GM12878 (cell line): ENCODE results near the gene BTG2. TPM values are rescaled to one million over a fixed set of nuclear protein-coding genes. Genes with fewer than 3 reads are reported as not detected.
A peak's percentile ranks its signal among the peaks of the same experiment; 100 is the strongest.

Source experiments
- ATAC-seq: fragments of 200-7000 bp; cut with Tn5 transposase; 3 replicates; pipeline ENCODE4 v1.9.1; 2020; ENCODE audit warnings: mild to moderate bottlenecking, moderate library complexity
- BruUV-seq: library from RNA; stranded (reverse); fragments of 400-500 nt; replicated peaks from 2 replicates; lab custom pipeline; 2021; lab: Mats Ljungman, UMichigan
- CTCF ChIA-PET: fragments of 300-600 bp; sonication (Branson Sonifier 250); formaldehyde crosslinking; extraction: SDS; loops from one replicate; lab custom pipeline; 2021; ENCODE audit warnings: inconsistent platforms; lab: Yijun Ruan, JAX
- POLR2A ChIA-PET: fragments of 350-600 bp; formaldehyde crosslinking; extraction: SDS; loops from one replicate; lab custom pipeline; 2021; ENCODE audit warnings: inconsistent platforms; lab: Charles Lee
- RAD21 ChIA-PET: fragments of 300-600 bp; sonication (Branson Sonifier 250); formaldehyde crosslinking; loops from one replicate; lab custom pipeline; 2023; ENCODE audit warnings: antibody characterized with exemption; ENCODE audit not compliant: unreplicated experiment; lab: Charles Lee
- SMC1A ChIA-PET: fragments of 300-600 bp; sonication (Branson Sonifier 250); formaldehyde crosslinking; loops from one replicate; lab custom pipeline; 2023; ENCODE audit not compliant: unreplicated experiment, uncharacterized antibody; lab: Charles Lee
- DNase-seq: peaks from one replicate; pipeline ENCODE4 v3.0.0-alpha.2; 2011; ENCODE audit warnings: low read depth, low spot score
- FAIRE-seq: peaks from 3 replicates; lab custom pipeline; 2011; peaks lifted over from hg19 to GRCh38; lab: Jason Lieb, UNC
- H2AFZ ChIP-seq: 2 replicates; pipeline ENCODE4 v1.6.0; 2011; ENCODE audit warnings: low read depth, low read length, control low read depth; ENCODE audit not compliant: control insufficient read depth
- H3K27ac ChIP-seq: 2 replicates; pipeline ENCODE4 v1.5.1; 2011; ENCODE audit warnings: control low read depth; ENCODE audit not compliant: control insufficient read depth, insufficient read depth
- H3K27me3 ChIP-seq, 2 experiments: replicated peaks in 1 of 2; 2 replicates each; pipeline versions ENCODE4 v1.6.0 to v1.6.1; 2011; ENCODE audit warnings: low read length in 1 of 2; ENCODE audit not compliant: control insufficient read depth in 2 of 2, insufficient read depth in 2 of 2
- H3K36me3 ChIP-seq, 2 experiments: 2 replicates each; pipeline ENCODE4 v1.5.1; 2011; ENCODE audit warnings: low read length in 1 of 2; ENCODE audit not compliant: control insufficient read depth in 2 of 2, insufficient read depth in 2 of 2
- H3K4me1 ChIP-seq: 2 replicates; pipeline ENCODE4 v1.6.1; 2011; ENCODE audit warnings: mild to moderate bottlenecking, low read length, moderate library complexity, mixed read lengths; ENCODE audit not compliant: control insufficient read depth, insufficient read depth
- H3K4me2 ChIP-seq: 2 replicates; pipeline ENCODE4 v1.6.0; 2011; ENCODE audit warnings: control low read depth; ENCODE audit not compliant: control insufficient read depth, insufficient read depth
- H3K4me3 ChIP-seq: fragments of 200-600 bp; sonication (generic); 2 replicates; pipeline ENCODE4 v1.5.1; 2016
- H3K79me2 ChIP-seq: 2 replicates; pipeline ENCODE4 v1.6.0; 2011; ENCODE audit warnings: low read length; ENCODE audit not compliant: control insufficient read depth, insufficient read depth
- H3K9ac ChIP-seq: 2 replicates; pipeline ENCODE4 v1.8.0; 2011; ENCODE audit warnings: low read length, control low read depth, mixed read lengths; ENCODE audit not compliant: control insufficient read depth, insufficient read depth
- H3K9me3 ChIP-seq: replicated peaks from 3 replicates; pipeline ENCODE4 v1.5.1; 2011; ENCODE audit warnings: mild to moderate bottlenecking, low read length; ENCODE audit not compliant: control insufficient read depth, insufficient read depth
- H4K20me1 ChIP-seq: 2 replicates; pipeline ENCODE4 v1.6.0; 2011; ENCODE audit not compliant: control insufficient read depth, insufficient read depth
- ASH2L ChIP-seq: fragments of 300-600, 200-600 bp; sonication (generic); IDR thresholded peaks from 2 replicates; pipeline ENCODE4 v1.6.1; 2017; ENCODE audit warnings: low read depth, mild to moderate bottlenecking, borderline replicate concordance
- ATF7 ChIP-seq: fragments of 450-650 bp; IDR thresholded peaks from 2 replicates; pipeline ENCODE4 v1.6.1; 2016; ENCODE audit warnings: low read depth, mild to moderate bottlenecking
- CREM ChIP-seq: IDR thresholded peaks from 2 replicates; pipeline ENCODE4 v1.6.1; 2014; ENCODE audit warnings: antibody characterized with exemption, low read depth
- EZH2 ChIP-seq: IDR thresholded peaks from 2 replicates; pipeline ENCODE4 v1.6.1; 2012; ENCODE audit warnings: low read depth, mild to moderate bottlenecking, control low read depth, inconsistent platforms, low read length, borderline replicate concordance; ENCODE audit not compliant: control insufficient read depth
- MTA3 ChIP-seq: IDR thresholded peaks from 2 replicates; pipeline ENCODE4 v1.6.1; 2012; ENCODE audit warnings: low read length, inconsistent platforms, borderline replicate concordance
- NRF1 ChIP-seq: conservative IDR thresholded peaks from 2 replicates; pipeline ENCODE4 v1.6.1; 2011; ENCODE audit warnings: mild to moderate bottlenecking, low read depth, low read length, improper control_type of control experiment
- PAX5 ChIP-seq: IDR thresholded peaks from 2 replicates; pipeline ENCODE4 v1.6.1; 2011; ENCODE audit warnings: low read depth, low read length, borderline replicate concordance
- POLR2AphosphoS2 ChIP-seq: IDR thresholded peaks from 2 replicates; pipeline ENCODE4 v1.6.1; 2011; ENCODE audit warnings: low read depth, mild to moderate bottlenecking, low read length, improper control_type of control experiment, moderate library complexity
- RUNX3 ChIP-seq: IDR thresholded peaks from 2 replicates; pipeline ENCODE4 v1.6.1; 2012; ENCODE audit warnings: low read length, inconsistent platforms
- ZBTB40 ChIP-seq: fragments of 450-650 bp; IDR thresholded peaks from 2 replicates; pipeline ENCODE4 v1.6.1; 2016; ENCODE audit warnings: mild to moderate bottlenecking, moderate library complexity, borderline replicate concordance
- ZNF622 ChIP-seq: fragments of 450-650 bp; IDR thresholded peaks from 2 replicates; pipeline ENCODE4 v1.6.1; 2017; ENCODE audit warnings: mild to moderate bottlenecking, inconsistent platforms
- ZSCAN29 ChIP-seq: fragments of 450-650 bp; IDR thresholded peaks from 2 replicates; pipeline ENCODE4 v1.6.1; 2017; ENCODE audit warnings: mild to moderate bottlenecking, moderate library complexity
- WGBS: methylation state at CpG from one replicate; pipeline ENCODE4 v1.1.6; 2016; ENCODE audit warnings: low lambda C conversion rate; ENCODE audit not compliant: insufficient replicate concordance, insufficient coverage; ENCODE audit errors: missing lambda C conversion rate; 5-methylcytosine and 5-hydroxymethylcytosine counted together
- in situ Hi-C: fragments of 300-500 bp; cut with MboI; formaldehyde crosslinking; loops from 9 replicates; pipeline ENCODE4 v1.14.3; 2018; ENCODE audit warnings: mixed read lengths
- intact Hi-C: fragments of 100-400 bp; cut with micrococcal nuclease; formaldehyde crosslinking; loops from one replicate; pipeline ENCODE4 v1.14.2; 2022; ENCODE audit not compliant: unreplicated experiment
- polyA plus RNA-seq, 11 experiments: library from polyadenylated mRNA; depleted of rRNA in 4 of 11; unstranded in 6 of 11; stranded (reverse) in 5 of 11; fragments of >200 nt; fragmentation: Nextera tagmentation in 4 of 11; fragmentation: Illumina TruSeq in 1 of 11; extraction: Ambion mirVana in 4 of 11; extraction: Trizol in 1 of 11; gene quantifications; 1 replicate in 1 of 11; 2 replicates in 10 of 11; pipeline versions ENCODE4 v1.2.1 to v1.2.3, GENCODE V29; 2011 to 2016; ENCODE audit warnings: inconsistent platforms in 2 of 11, missing spikeins in 2 of 11, low read depth in 1 of 11
- total RNA-seq, 4 experiments: library from RNA; depleted of rRNA in 3 of 4; stranded (reverse); fragments of >200 nt in 3 of 4; fragmentation: Illumina TruSeq in 1 of 4; extraction: Trizol in 1 of 4; gene quantifications; 2 replicates each; pipeline versions ENCODE4 v1.2.1 to v1.2.3, GENCODE V29; 2013 to 2021
- TF ChIP-seq, protein P1 (sequence below): fragments of 450-650 bp; conservative IDR thresholded peaks from 2 replicates; pipeline ENCODE4 v1.6.1; 2017; ENCODE audit warnings: mild to moderate bottlenecking, moderate library complexity

Gene BTG2
- total and polyA plus RNA-seq, 10 of the 15 experiments (the other 5 are each of a cell fraction or from before 2014, with no cell fraction given), result 23.3 to 160 (median 98.1) TPM

DNA sequence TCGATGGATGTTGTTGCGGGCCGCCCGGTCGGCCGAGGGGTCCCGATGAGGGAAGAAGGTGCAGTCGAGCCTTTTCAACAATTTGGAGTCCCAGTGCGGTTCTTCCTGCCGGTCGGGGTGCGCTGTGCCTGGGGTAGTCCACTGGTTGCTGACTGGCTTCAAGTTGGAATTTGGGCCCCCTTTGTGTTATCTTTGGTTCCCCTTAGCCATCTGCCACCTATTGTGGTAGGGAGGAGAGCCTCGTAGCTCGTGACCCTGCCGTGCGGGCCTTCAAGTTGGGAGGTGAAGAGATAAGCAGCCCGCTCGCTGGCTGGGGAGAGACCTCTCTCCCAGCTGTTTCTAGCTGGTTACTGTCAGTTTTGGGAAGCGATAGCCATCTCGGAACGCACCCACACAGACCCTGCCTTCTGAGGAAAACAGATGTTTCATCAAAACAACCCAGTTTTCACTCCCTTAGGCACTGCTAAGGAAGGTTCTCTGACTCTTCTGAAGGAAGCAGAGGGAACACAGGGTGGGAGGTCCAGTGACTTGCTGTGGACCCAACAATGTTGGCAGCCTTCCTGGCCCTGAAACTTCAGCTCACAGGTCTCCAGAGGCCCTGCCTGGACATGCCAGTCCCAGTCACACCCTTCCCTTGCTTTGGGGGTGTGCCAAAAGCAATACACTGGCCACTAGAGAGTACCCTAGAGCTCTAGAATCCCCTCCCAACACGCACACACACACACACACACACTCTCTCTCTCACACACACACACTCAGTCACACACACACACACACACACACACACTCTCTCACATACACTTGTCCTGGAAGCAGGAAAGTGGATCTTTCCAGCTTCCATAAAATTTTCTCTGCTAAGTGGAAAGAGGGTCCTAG lies 1.0 kb downstream of the BTG2 start (continued):
- TF ChIP-seq PAX5 (0 out of 2 replicates have a peak, but pooled peaks have one; percentile 1), MTA3 (no peak), RUNX3 (peak; percentile 22; the same call in 1 of the 2 replicates), ZNF622 (no peak)
- TF ChIP-seq, protein P1, sequence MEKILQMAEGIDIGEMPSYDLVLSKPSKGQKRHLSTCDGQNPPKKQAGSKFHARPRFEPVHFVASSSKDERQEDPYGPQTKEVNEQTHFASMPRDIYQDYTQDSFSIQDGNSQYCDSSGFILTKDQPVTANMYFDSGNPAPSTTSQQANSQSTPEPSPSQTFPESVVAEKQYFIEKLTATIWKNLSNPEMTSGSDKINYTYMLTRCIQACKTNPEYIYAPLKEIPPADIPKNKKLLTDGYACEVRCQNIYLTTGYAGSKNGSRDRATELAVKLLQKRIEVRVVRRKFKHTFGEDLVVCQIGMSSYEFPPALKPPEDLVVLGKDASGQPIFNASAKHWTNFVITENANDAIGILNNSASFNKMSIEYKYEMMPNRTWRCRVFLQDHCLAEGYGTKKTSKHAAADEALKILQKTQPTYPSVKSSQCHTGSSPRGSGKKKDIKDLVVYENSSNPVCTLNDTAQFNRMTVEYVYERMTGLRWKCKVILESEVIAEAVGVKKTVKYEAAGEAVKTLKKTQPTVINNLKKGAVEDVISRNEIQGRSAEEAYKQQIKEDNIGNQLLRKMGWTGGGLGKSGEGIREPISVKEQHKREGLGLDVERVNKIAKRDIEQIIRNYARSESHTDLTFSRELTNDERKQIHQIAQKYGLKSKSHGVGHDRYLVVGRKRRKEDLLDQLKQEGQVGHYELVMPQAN, result peak; percentile 45; the same call in 1 of the 2 replicates

- Histone ChIP-seq H3K9ac (peak overlapping the region; percentile 90), H3K36me3 (peaks cover 4 to 12% of the 10 kb centered on the region in 2 experiments), H2AFZ (no peak overlapping the region), H4K20me1 (peaks cover 10% of the 10 kb centered on the region), H3K27ac (peak overlapping the region; percentile 91), H3K4me3 (peak overlapping the region; percentile 97), H3K79me2 (peaks cover 62% of the 10 kb centered on the region), H3K9me3 (no peaks in the 10 kb centered on the region), H3K4me2 (peak overlapping the region; percentile 88), H3K27me3 (no peaks in the 10 kb centered on the region), H3K4me1 (peaks cover 36% of the 10 kb centered on the region)
- BruUV-seq, result no TSS peak
- under 1% methylated on average over 21 of the region's 21 CpGs for WGBS
- ATAC-seq, result peak; percentile 4; the same call in 2 of the 3 replicates
- FAIRE-seq, result no peak
- CTCF ChIA-PET, result interaction anchor here (0.7 to 9.4 kb wide), 17 partner anchors 9 to 181 kb away, joined by 3 to 281 read pairs (median 8); no protein-coding TSS in a partner anchor
- POLR2A ChIA-PET, result interaction anchor here (0.9 to 10.0 kb wide), 11 partner anchors 8 to 122 kb away, joined by 3 to 393 read pairs (median 7); no protein-coding TSS in a partner anchor
- in situ Hi-C loops, result no loop called here
- no peak for DNase-seq
- intact Hi-C loops, result loop anchor here (1.0 kb wide), 1 partner anchor 20 kb away; no protein-coding TSS in a partner anchor
- SMC1A ChIA-PET, result interaction anchor here (0.8 to 9.7 kb wide), 11 partner anchors 10 to 134 kb away, joined by 3 to 406 read pairs (median 11); no protein-coding TSS in a partner anchor
- RAD21 ChIA-PET, result interaction anchor here (0.6 to 9.7 kb wide), 11 partner anchors 8 to 1927 kb away, joined by 3 to 470 read pairs (median 7); no protein-coding TSS in a partner anchor
- TF ChIP-seq CREM (no peak), NRF1 (no peak), ZBTB40 (no peak), EZH2 (no peak), ZSCAN29 (no peak), ASH2L (no peak), ATF7 (no peak), POLR2AphosphoS2 (no peak; the same call in 1 of the 2 replicates)
Measured at GRCh38 chr1:203306965-203307541, 1.7 kb downstream of the BTG2 start.
